H1 (cell line): Measurements from ENCODE around the gene TMEM200B. TPM values are rescaled to one million over a fixed set of nuclear protein-coding genes. Genes with fewer than 3 reads are reported as not detected.

Experiments
- CTCF ChIA-PET: fragments of 300-600 bp; sonication (Branson Sonifier 250); formaldehyde crosslinking; loops from one replicate; lab custom pipeline; 2021; ENCODE audit not compliant: partially characterized antibody; lab: Charles Lee
- POLR2A ChIA-PET: fragments of 300-600 bp; sonication (Branson Sonifier 250); formaldehyde crosslinking; loops from one replicate; lab custom pipeline; 2021; ENCODE audit warnings: inconsistent platforms; ENCODE audit not compliant: partially characterized antibody; lab: Charles Lee
- DNase-seq, 2 experiments: peaks; one replicate each; pipeline versions ENCODE4 v3.0.0 to v3.0.0-alpha.2; 2010 to 2022; ENCODE audit warnings: low spot score in 2 of 2, low read depth in 1 of 2, mixed read lengths in 1 of 2
- FAIRE-seq: peaks from 2 replicates; lab custom pipeline; 2011; peaks lifted over from hg19 to GRCh38; lab: Jason Lieb, UNC
- H2AFZ ChIP-seq: 2 replicates; pipeline ENCODE4 v1.8.1; 2012; ENCODE audit warnings: low read length, inconsistent platforms
- H2AK5ac ChIP-seq: 2 replicates; pipeline ENCODE4 v1.6.1; 2013; ENCODE audit warnings: low read depth, low read length
- H2BK120ac ChIP-seq: replicated peaks from 2 replicates; pipeline ENCODE3; 2013; ENCODE audit warnings: low read depth, low read length, inconsistent platforms
- H2BK12ac ChIP-seq: 2 replicates; pipeline ENCODE4 v1.6.1; 2013; ENCODE audit warnings: low read depth, low read length
- H2BK15ac ChIP-seq: 2 replicates; pipeline ENCODE4 v1.6.1; 2013; ENCODE audit warnings: low read length
- H2BK20ac ChIP-seq: 2 replicates; pipeline ENCODE4 v1.6.1; 2013; ENCODE audit warnings: low read length
- H2BK5ac ChIP-seq: 2 replicates; pipeline ENCODE4 v1.6.1; 2013; ENCODE audit warnings: low read depth, low read length
- H3K14ac ChIP-seq: 2 replicates; pipeline ENCODE4 v1.6.1; 2013; ENCODE audit warnings: inconsistent platforms; ENCODE audit not compliant: insufficient read length
- H3K18ac ChIP-seq: 2 replicates; pipeline ENCODE4 v1.6.1; 2013; ENCODE audit warnings: low read length; ENCODE audit errors: extremely low read depth
- H3K23ac ChIP-seq: 2 replicates; pipeline ENCODE4 v1.6.1; 2013; ENCODE audit warnings: inconsistent platforms; ENCODE audit not compliant: insufficient read length
- H3K23me2 ChIP-seq: 2 replicates; pipeline ENCODE4 v1.6.1; 2013; ENCODE audit warnings: low read depth, low read length
- H3K27ac ChIP-seq: 2 replicates; pipeline ENCODE4 v1.6.1; 2011; ENCODE audit warnings: low read depth, low read length, inconsistent platforms
- H3K27me3 ChIP-seq, 4 experiments: replicated peaks in 1 of 4; 1 replicate in 1 of 4; 2 replicates in 3 of 4; pipeline versions ENCODE4 v1.6.1 to v1.8.1; 2011 to 2013; ENCODE audit warnings: low read length in 3 of 4, mild to moderate bottlenecking in 3 of 4, inconsistent platforms in 2 of 4, mixed read lengths in 2 of 4, moderate library complexity in 1 of 4; ENCODE audit not compliant: control insufficient read depth in 3 of 4, insufficient read depth in 3 of 4; ENCODE audit errors: extremely low read depth in 1 of 4
- H3K36me3 ChIP-seq, 4 experiments: 2 replicates each; pipeline versions ENCODE4 v1.6.1 to v1.8.1; 2011 to 2013; ENCODE audit warnings: mild to moderate bottlenecking in 4 of 4, low read length in 3 of 4, moderate library complexity in 2 of 4, control low read depth in 1 of 4, inconsistent platforms in 1 of 4; ENCODE audit not compliant: insufficient read depth in 4 of 4, control insufficient read depth in 2 of 4
- H3K4ac ChIP-seq: replicated peaks from 2 replicates; pipeline ENCODE3; 2013; ENCODE audit warnings: low read length, low read depth, mixed read lengths, inconsistent platforms; ENCODE audit not compliant: insufficient read length
- H3K4me1 ChIP-seq, 4 experiments: replicated peaks in 1 of 4; 1 replicate in 1 of 4; 2 replicates in 3 of 4; pipeline versions ENCODE4 v1.6.1 to v1.8.1; 2011 to 2013; ENCODE audit warnings: low read length in 3 of 4, inconsistent platforms in 2 of 4, mixed read lengths in 1 of 4; ENCODE audit not compliant: insufficient read depth in 4 of 4, control insufficient read depth in 3 of 4
- H3K4me2 ChIP-seq, 2 experiments: 2 replicates each; pipeline versions ENCODE4 v1.6.1 to v1.8.1; 2011 to 2013; ENCODE audit warnings: low read depth in 2 of 2, low read length in 2 of 2, control low read depth in 1 of 2, inconsistent platforms in 1 of 2, mild to moderate bottlenecking in 1 of 2; ENCODE audit not compliant: insufficient read depth in 1 of 2
- H3K4me3 ChIP-seq, 4 experiments: fragments of 200-600, 300-600 bp in 1 of 4; sonication (generic), shearing (Covaris generic), sonication (Bioruptor Twin) in 1 of 4; 2 replicates each; pipeline versions ENCODE4 v1.5.1 to v1.8.1; 2011 to 2016; ENCODE audit warnings: low read length in 4 of 4, low read depth in 3 of 4, control low read depth in 2 of 4, inconsistent platforms in 2 of 4, mild to moderate bottlenecking in 2 of 4, mixed read lengths in 1 of 4, moderate library complexity in 1 of 4; ENCODE audit not compliant: insufficient read depth in 2 of 4; ENCODE audit errors: extremely low read depth in 1 of 4
- H3K56ac ChIP-seq: replicated peaks from 2 replicates; pipeline ENCODE3; 2013; ENCODE audit warnings: low read depth, mild to moderate bottlenecking, mixed read lengths, low read length, inconsistent platforms; ENCODE audit not compliant: insufficient read length
- H3K79me1 ChIP-seq: 2 replicates; pipeline ENCODE4 v1.6.1; 2013; ENCODE audit warnings: low read depth, low read length, control low read depth
- H3K79me2 ChIP-seq, 2 experiments: 2 replicates each; pipeline versions ENCODE4 v1.6.1 to v1.8.1; 2012 to 2013; ENCODE audit warnings: low read length in 2 of 2, mild to moderate bottlenecking in 2 of 2, inconsistent platforms in 1 of 2; ENCODE audit not compliant: insufficient read depth in 2 of 2, control insufficient read depth in 1 of 2
- H3K9ac ChIP-seq, 4 experiments: replicated peaks in 1 of 4; 1 replicate in 1 of 4; 2 replicates in 3 of 4; pipeline versions ENCODE4 v1.6.1 to v1.8.1; 2011 to 2013; ENCODE audit warnings: low read depth in 3 of 4, low read length in 3 of 4, control low read depth in 2 of 4, mild to moderate bottlenecking in 2 of 4, moderate library complexity in 2 of 4, inconsistent platforms in 1 of 4; ENCODE audit errors: extremely low read depth in 1 of 4
- H3K9me3 ChIP-seq, 2 experiments: 2 replicates each; pipeline versions ENCODE4 v1.6.1 to v1.8.1; 2012 to 2013; ENCODE audit warnings: mild to moderate bottlenecking in 2 of 2, moderate library complexity in 2 of 2, control low read depth in 1 of 2, inconsistent platforms in 1 of 2, low read depth in 1 of 2, low read length in 1 of 2, mixed read lengths in 1 of 2; ENCODE audit not compliant: insufficient read depth in 2 of 2
- H4K20me1 ChIP-seq, 2 experiments: replicated peaks in 1 of 2; 2 replicates each; pipeline versions ENCODE3 to v1.8.1; 2011 to 2013; ENCODE audit warnings: inconsistent platforms in 2 of 2, low read length in 2 of 2, mild to moderate bottlenecking in 1 of 2; ENCODE audit not compliant: insufficient read depth in 2 of 2, control insufficient read depth in 1 of 2
- H4K5ac ChIP-seq: 2 replicates; pipeline ENCODE4 v1.6.1; 2013; ENCODE audit warnings: low read length, low read depth, mixed read lengths, inconsistent platforms; ENCODE audit not compliant: insufficient read length
- H4K8ac ChIP-seq: 2 replicates; pipeline ENCODE4 v1.8.0; 2013; ENCODE audit warnings: mild to moderate bottlenecking, moderate library complexity, low read length, inconsistent platforms; ENCODE audit not compliant: insufficient read depth; ENCODE audit errors: extremely low read depth
- H4K91ac ChIP-seq: replicated peaks from 2 replicates; pipeline ENCODE3; 2013; ENCODE audit warnings: low read length, mixed read lengths, inconsistent platforms; ENCODE audit not compliant: insufficient read length
- BCL11A ChIP-seq, 2 experiments: IDR thresholded peaks; one replicate each; pipeline ENCODE4 v1.6.1; 2011; ENCODE audit warnings: low read depth in 2 of 2, low read length in 2 of 2, mild to moderate bottlenecking in 2 of 2
- CBX8 ChIP-seq: fragments of 300-800, 300-1000 bp; sonication (generic); IDR thresholded peaks from 2 replicates; pipeline ENCODE4 v1.7.1; 2016; ENCODE audit warnings: low read depth, low read length, borderline replicate concordance
- NANOG ChIP-seq: IDR thresholded peaks from 2 replicates; pipeline ENCODE4 v1.6.1; 2011; ENCODE audit warnings: low read length, low read depth, mild to moderate bottlenecking, inconsistent platforms; ENCODE audit not compliant: insufficient read depth, poor library complexity, severe bottlenecking
- POLR2AphosphoS5 ChIP-seq: IDR thresholded peaks from 2 replicates; pipeline ENCODE4 v1.6.1; 2011; ENCODE audit warnings: low read depth, low read length
- RAD21 ChIP-seq, 2 experiments: IDR thresholded peaks in 1 of 2; conservative IDR thresholded peaks in 1 of 2; 2 replicates each; pipeline ENCODE4 v1.6.1; 2011; ENCODE audit warnings: low read depth in 2 of 2, low read length in 2 of 2, improper control_type of control experiment in 1 of 2, inconsistent platforms in 1 of 2, mild to moderate bottlenecking in 1 of 2, moderate library complexity in 1 of 2
- RFX5 ChIP-seq: IDR thresholded peaks from 2 replicates; pipeline ENCODE4 v1.6.1; 2011; ENCODE audit warnings: low read depth, low read length, improper control_type of control experiment, borderline replicate concordance
- RXRA ChIP-seq: IDR thresholded peaks from 2 replicates; pipeline ENCODE4 v1.6.1; 2011; ENCODE audit warnings: low read depth, mild to moderate bottlenecking, low read length, moderate library complexity; ENCODE audit not compliant: insufficient read depth
- SP1 ChIP-seq: IDR thresholded peaks from 2 replicates; pipeline ENCODE4 v1.6.1; 2011; ENCODE audit warnings: low read depth, low read length
- ZNF274 ChIP-seq: IDR thresholded peaks from 2 replicates; pipeline ENCODE4 v1.7.0; 2012; ENCODE audit warnings: low read length, borderline replicate concordance; ENCODE audit errors: extremely low read depth
- WGBS, 2 experiments: shearing (Covaris generic) in 1 of 2; methylation state at CpG; one replicate each; pipeline versions ENCODE4 v1.1.6 to v1.1.7; 2013 to 2015; ENCODE audit warnings: low lambda C conversion rate in 2 of 2, mixed read lengths in 2 of 2, inconsistent platforms in 1 of 2, low coverage in 1 of 2, missing lambda C conversion rate in 1 of 2; ENCODE audit not compliant: insufficient replicate concordance in 2 of 2, insufficient coverage in 1 of 2, insufficient read length in 1 of 2; ENCODE audit errors: extremely low coverage in 1 of 2, missing lambda C conversion rate in 1 of 2; 5-methylcytosine and 5-hydroxymethylcytosine counted together
- polyA plus RNA-seq, 7 experiments: library from polyadenylated mRNA; depleted of rRNA in 3 of 7; stranded (reverse) in 5 of 7; unstranded in 2 of 7; fragments of >200 nt in 5 of 7; fragments of 200-250 nt in 2 of 7; gene quantifications; 1 replicate in 5 of 7; 2 replicates in 1 of 7; 4 replicates in 1 of 7; pipeline versions ENCODE4 v1.2.1 to v1.2.3, GENCODE V29; 2011 to 2013; ENCODE audit warnings: missing spikeins in 2 of 7, mixed read lengths in 2 of 7
- total RNA-seq: library from RNA; stranded (reverse); fragmentation: NEBNext Ultra II Directional; extraction: Animal tissue kit (Norgen Biotek cat#: 25700); gene quantifications from 2 replicates; pipeline ENCODE4 v1.2.1, GENCODE V29; 2021
- TF ChIP-seq, protein P1 (sequence below): IDR thresholded peaks from 2 replicates; pipeline ENCODE4 v1.6.1; 2011; ENCODE audit warnings: low read length, improper control_type of control experiment

Gene TMEM200B
- total and polyA plus RNA-seq, 2 of the 8 experiments (the other 6 are each of a cell fraction or from before 2014, with no cell fraction given): 4.9 to 11.0 TPM

DNA sequence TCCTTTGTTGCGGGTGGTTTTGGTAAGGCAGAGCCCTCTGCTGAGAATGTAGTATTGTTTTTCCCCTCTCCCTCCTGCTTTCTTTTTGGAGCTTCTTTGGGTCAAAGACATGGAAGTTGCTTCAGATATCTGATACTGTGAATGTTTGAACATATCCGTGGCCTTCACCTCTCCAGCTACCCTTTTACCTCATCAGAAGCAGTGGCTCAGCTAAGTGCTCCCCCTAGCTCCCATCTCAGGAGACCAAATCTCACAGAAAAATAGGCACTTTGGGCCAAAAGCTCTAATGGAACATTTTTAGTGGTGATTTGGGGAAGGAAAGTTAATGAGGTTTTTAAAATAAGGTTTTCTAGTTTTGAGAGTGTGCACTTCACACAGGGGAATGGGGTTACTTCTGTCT is 6.3 kb downstream of the TMEM200B start:
- Histone ChIP-seq H3K27me3 (peaks cover 0 to 17% (median 11%) of the 10 kb centered on the region in 4 experiments; a peak in 6 of 7 replicates), H4K8ac (no peak overlapping the region), H2BK15ac (no peak overlapping the region), H4K20me1 (peaks cover 0 to 4% of the 10 kb centered on the region in 2 experiments), H3K23me2 (peaks cover 9% of the 10 kb centered on the region; the same call in 1 of the 2 replicates), H3K9me3 (no peaks in the 10 kb centered on the region), H2BK5ac (no peak overlapping the region), H3K36me3 (peaks cover 2 to 6% (median 4%) of the 10 kb centered on the region in 4 experiments; a peak in 6 of 8 replicates), H3K4me2 (no peak overlapping the region), H2AK5ac (no peak overlapping the region), H2AFZ (no peak overlapping the region), H2BK20ac (no peak overlapping the region), H3K23ac (no peak overlapping the region), H2BK120ac (no peak overlapping the region), H3K79me2 (no peaks in the 10 kb centered on the region; a peak in 1 of 4 replicates), H3K79me1 (no peaks in the 10 kb centered on the region), H3K4me3 (no peak overlapping the region), H3K4me1 (peaks cover 2 to 5% (median 3%) of the 10 kb centered on the region in 4 experiments; a peak in 4 of 7 replicates), H3K4ac (no peak overlapping the region), H4K91ac (no peak overlapping the region), H3K14ac (no peak overlapping the region), H3K56ac (no peak overlapping the region), H2BK12ac (no peak overlapping the region), H4K5ac (no peak overlapping the region), H3K18ac (no peak overlapping the region), H3K27ac (no peak overlapping the region), H3K9ac (no peak overlapping the region)
- 88% methylated on average over 2 of the region's 2 CpGs; no CpG with 5 or more reads in 1 of the 2 experiments for WGBS, 2 experiments
- ChIA-PET CTCF (interaction anchor here (0.7 to 5.1 kb wide), 20 partner anchors 8 to 235 kb away, joined by 3 to 18 read pairs (median 4); no protein-coding TSS in a partner anchor), POLR2A (interaction anchor here (1.1 to 1.9 kb wide), 2 partner anchors 15 to 63 kb away, joined by 4 to 6 read pairs; no protein-coding TSS in a partner anchor)
- FAIRE-seq: peak; percentile 70
- no peak for DNase-seq
- TF ChIP-seq RFX5: no peak
- TF ChIP-seq SP1: no peak
- TF ChIP-seq POLR2AphosphoS5: no peak
- no peak for TF ChIP-seq CBX8
- TF ChIP-seq, protein P1, sequence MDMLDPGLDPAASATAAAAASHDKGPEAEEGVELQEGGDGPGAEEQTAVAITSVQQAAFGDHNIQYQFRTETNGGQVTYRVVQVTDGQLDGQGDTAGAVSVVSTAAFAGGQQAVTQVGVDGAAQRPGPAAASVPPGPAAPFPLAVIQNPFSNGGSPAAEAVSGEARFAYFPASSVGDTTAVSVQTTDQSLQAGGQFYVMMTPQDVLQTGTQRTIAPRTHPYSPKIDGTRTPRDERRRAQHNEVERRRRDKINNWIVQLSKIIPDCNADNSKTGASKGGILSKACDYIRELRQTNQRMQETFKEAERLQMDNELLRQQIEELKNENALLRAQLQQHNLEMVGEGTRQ: no peak
- TF ChIP-seq RAD21 (IDR thresholded peaks at IDR 0.05 in 1 of 2, conservative IDR thresholded peaks at IDR 0.05 in 1 of 2; ENCODE audit: low read depth in 2 of 2, low read length in 2 of 2): peak; percentile 35 to 54; a peak in 3 of 4 replicates
- TF ChIP-seq ZNF274: no peak
- TF ChIP-seq NANOG: no peak
- no peak for TF ChIP-seq RXRA
- TF ChIP-seq BCL11A (IDR thresholded peaks at IDR 0.05; ENCODE audit: low read depth in 2 of 2, low read length in 2 of 2): no peak
